IMR-90 (cell line): Measurements from ENCODE around the gene NAA38. TPM values are rescaled to one million over a fixed set of nuclear protein-coding genes. Genes with fewer than 3 reads are reported as not detected.

ENCODE experiments used
- ATAC-seq: fragments of 200-7000 bp; cut with Tn5 transposase; 2 replicates; pipeline ENCODE4 v1.9.1; 2020; ENCODE audit warnings: low read depth, mild to moderate bottlenecking, moderate library complexity
- BruUV-seq: library from RNA; stranded (reverse); fragments of 400-500 nt; replicated peaks from 2 replicates; lab custom pipeline; 2021; lab: Mats Ljungman, UMichigan
- CTCF ChIA-PET: fragments of 300-600 bp; formaldehyde crosslinking; extraction: SDS; loops from one replicate; lab custom pipeline; 2021; ENCODE audit warnings: antibody characterized with exemption; lab: Yijun Ruan, JAX
- POLR2A ChIA-PET: fragments of 300-600 bp; sonication (Branson Sonifier 250); formaldehyde crosslinking; loops from one replicate; lab custom pipeline; 2022; ENCODE audit warnings: antibody characterized with exemption; ENCODE audit not compliant: unreplicated experiment; lab: Charles Lee
- DNase-seq: peaks from one replicate; pipeline ENCODE4 v3.0.0; 2013
- H2AFZ ChIP-seq: replicated peaks from 2 replicates; pipeline ENCODE3; 2013; ENCODE audit warnings: low read length, mild to moderate bottlenecking; ENCODE audit not compliant: poor library complexity
- H2AK5ac ChIP-seq: 2 replicates; pipeline ENCODE4 v1.6.1; 2013; ENCODE audit warnings: low read depth, low read length, inconsistent platforms
- H2AK9ac ChIP-seq: replicated peaks from 2 replicates; pipeline ENCODE3; 2013; ENCODE audit warnings: mild to moderate bottlenecking, low read depth, low read length, moderate library complexity; ENCODE audit not compliant: poor library complexity
- H2BK120ac ChIP-seq: 2 replicates; pipeline ENCODE4 v1.6.1; 2013; ENCODE audit warnings: low read depth, low read length, inconsistent platforms
- H2BK15ac ChIP-seq: 3 replicates; pipeline ENCODE4 v1.6.1; 2013; ENCODE audit warnings: low read depth, low read length, inconsistent platforms
- H2BK20ac ChIP-seq: 2 replicates; pipeline ENCODE4 v1.6.1; 2013; ENCODE audit warnings: low read depth, mild to moderate bottlenecking, inconsistent platforms, low read length, moderate library complexity
- H2BK5ac ChIP-seq: 2 replicates; pipeline ENCODE4 v1.6.1; 2013; ENCODE audit warnings: mild to moderate bottlenecking, low read depth, low read length, inconsistent platforms; ENCODE audit not compliant: poor library complexity, severe bottlenecking
- H3K14ac ChIP-seq: replicated peaks from 2 replicates; pipeline ENCODE4 v1.6.1; 2013; ENCODE audit warnings: low read depth, low read length, inconsistent platforms
- H3K18ac ChIP-seq: 2 replicates; pipeline ENCODE4 v1.6.1; 2013; ENCODE audit warnings: low read depth, low read length, control low read depth
- H3K23ac ChIP-seq: 2 replicates; pipeline ENCODE4 v1.6.1; 2013; ENCODE audit warnings: low read depth, low read length, inconsistent platforms
- H3K27ac ChIP-seq: 2 replicates; pipeline ENCODE4 v1.5.1; 2013; ENCODE audit warnings: mild to moderate bottlenecking, control low read depth, low read length; ENCODE audit not compliant: insufficient read depth
- H3K27me3 ChIP-seq: 2 replicates; pipeline ENCODE4 v1.6.1; 2013; ENCODE audit warnings: low read length; ENCODE audit not compliant: control insufficient read depth, insufficient read depth
- H3K36me3 ChIP-seq: 2 replicates; pipeline ENCODE4 v1.6.1; 2013; ENCODE audit warnings: low read length, mixed read lengths; ENCODE audit not compliant: control insufficient read depth, insufficient read depth
- H3K4ac ChIP-seq: 2 replicates; pipeline ENCODE4 v1.6.1; 2013; ENCODE audit warnings: low read depth, low read length, inconsistent platforms
- H3K4me1 ChIP-seq: 2 replicates; pipeline ENCODE4 v1.6.1; 2013; ENCODE audit warnings: low read length, mixed read lengths; ENCODE audit not compliant: control insufficient read depth, insufficient read depth
- H3K4me2 ChIP-seq: 2 replicates; pipeline ENCODE4 v1.6.1; 2013; ENCODE audit warnings: low read depth, mild to moderate bottlenecking, control low read depth, low read length, moderate library complexity
- H3K4me3 ChIP-seq: 2 replicates; pipeline ENCODE4 v1.5.1; 2013; ENCODE audit warnings: low read depth, mild to moderate bottlenecking, control low read depth, low read length, moderate library complexity; ENCODE audit not compliant: insufficient read depth
- H3K56ac ChIP-seq: 2 replicates; pipeline ENCODE4 v1.6.1; 2013; ENCODE audit warnings: low read length, inconsistent platforms; ENCODE audit not compliant: insufficient read depth; ENCODE audit errors: extremely low read depth
- H3K79me1 ChIP-seq, 2 experiments: 2 replicates each; pipeline ENCODE4 v1.6.1; 2013; ENCODE audit warnings: low read length in 2 of 2, inconsistent platforms in 1 of 2, low read depth in 1 of 2
- H3K9ac ChIP-seq: 2 replicates; pipeline ENCODE4 v1.6.1; 2013; ENCODE audit warnings: low read depth, low read length, control low read depth
- H3K9me1 ChIP-seq: 2 replicates; pipeline ENCODE4 v1.6.1; 2013; ENCODE audit warnings: low read length, inconsistent platforms; ENCODE audit not compliant: insufficient read depth
- H3K9me3 ChIP-seq: 2 replicates; pipeline ENCODE4 v1.6.1; 2013; ENCODE audit warnings: low read length; ENCODE audit not compliant: control insufficient read depth, insufficient read depth
- H4K20me1 ChIP-seq: 2 replicates; pipeline ENCODE4 v1.6.1; 2013; ENCODE audit warnings: low read length, inconsistent platforms; ENCODE audit not compliant: insufficient read depth
- H4K5ac ChIP-seq: 2 replicates; pipeline ENCODE4 v1.6.1; 2013; ENCODE audit warnings: mild to moderate bottlenecking, low read depth, low read length, control low read depth
- H4K8ac ChIP-seq, 2 experiments: 2 replicates each; pipeline ENCODE4 v1.6.1; 2013; ENCODE audit warnings: low read depth in 2 of 2, low read length in 2 of 2, control low read depth in 1 of 2, inconsistent platforms in 1 of 2
- H4K91ac ChIP-seq: 2 replicates; pipeline ENCODE4 v1.6.1; 2013; ENCODE audit warnings: low read depth, low read length, inconsistent platforms; ENCODE audit not compliant: insufficient read depth
- BHLHE40 ChIP-seq: fragments of 150-350 bp; IDR thresholded peaks from 2 replicates; pipeline ENCODE4 v1.6.1; 2016; ENCODE audit warnings: mild to moderate bottlenecking, low read depth, low read length
- FOS ChIP-seq: fragments of 150-350 bp; IDR thresholded peaks from 2 replicates; pipeline ENCODE4 v1.6.1; 2016; ENCODE audit warnings: low read depth, low read length
- NFE2L2 ChIP-seq: fragments of 150-350 bp; IDR thresholded peaks from 2 replicates; pipeline ENCODE4 v1.6.1; 2016; ENCODE audit warnings: low read depth, mild to moderate bottlenecking, low read length
- POLR2A ChIP-seq: IDR thresholded peaks from 2 replicates; pipeline ENCODE4 v1.6.1; 2012; ENCODE audit warnings: mild to moderate bottlenecking, low read depth, low read length
- WGBS, 2 experiments: methylation state at CpG; one replicate each; pipeline versions ENCODE4 v1.1.5 to v1.1.7; 2013; ENCODE audit warnings: missing lambda C conversion rate in 2 of 2; ENCODE audit not compliant: insufficient read length in 1 of 2; ENCODE audit errors: extremely low coverage in 2 of 2; 5-methylcytosine and 5-hydroxymethylcytosine counted together
- dilution Hi-C: fragments of 300-500 bp; cut with HindIII; formaldehyde crosslinking; loops from one replicate; pipeline ENCODE4 v1.14.3; 2018; ENCODE audit warnings: low sequenced_read_pairs; ENCODE audit not compliant: unreplicated experiment
- in situ Hi-C: fragments of 300-500 bp; cut with MboI; formaldehyde crosslinking; loops from 3 replicates; pipeline ENCODE4 v1.14.3; 2019; ENCODE audit warnings: low sequenced_read_pairs, inconsistent platforms, mixed read lengths
- intact Hi-C: fragments of 100-400 bp; cut with micrococcal nuclease; formaldehyde crosslinking; loops from 2 replicates; pipeline ENCODE4 v1.10.0; 2022
- polyA plus RNA-seq, 3 experiments: library from polyadenylated mRNA; depleted of rRNA; stranded (reverse); fragments of >200 nt; gene quantifications; 2 replicates each; pipeline ENCODE4 v1.2.3, GENCODE V29; 2012; ENCODE audit warnings: low replicate concordance in 1 of 3
- total RNA-seq: library from RNA; depleted of rRNA; stranded (reverse); fragments of >200 nt; gene quantifications from 2 replicates; pipeline ENCODE4 v1.2.3, GENCODE V29; 2012
- TF ChIP-seq, protein P1 (sequence below): conservative IDR thresholded peaks from 2 replicates; pipeline ENCODE4 v1.5.1; 2012; ENCODE audit warnings: mild to moderate bottlenecking, low read depth, low read length, improper control_type of control experiment

NAA38 gene
- total and polyA plus RNA-seq, 2 of the 4 experiments (the other 2 are of a cell fraction): 40.7 to 76.8 TPM

DNA sequence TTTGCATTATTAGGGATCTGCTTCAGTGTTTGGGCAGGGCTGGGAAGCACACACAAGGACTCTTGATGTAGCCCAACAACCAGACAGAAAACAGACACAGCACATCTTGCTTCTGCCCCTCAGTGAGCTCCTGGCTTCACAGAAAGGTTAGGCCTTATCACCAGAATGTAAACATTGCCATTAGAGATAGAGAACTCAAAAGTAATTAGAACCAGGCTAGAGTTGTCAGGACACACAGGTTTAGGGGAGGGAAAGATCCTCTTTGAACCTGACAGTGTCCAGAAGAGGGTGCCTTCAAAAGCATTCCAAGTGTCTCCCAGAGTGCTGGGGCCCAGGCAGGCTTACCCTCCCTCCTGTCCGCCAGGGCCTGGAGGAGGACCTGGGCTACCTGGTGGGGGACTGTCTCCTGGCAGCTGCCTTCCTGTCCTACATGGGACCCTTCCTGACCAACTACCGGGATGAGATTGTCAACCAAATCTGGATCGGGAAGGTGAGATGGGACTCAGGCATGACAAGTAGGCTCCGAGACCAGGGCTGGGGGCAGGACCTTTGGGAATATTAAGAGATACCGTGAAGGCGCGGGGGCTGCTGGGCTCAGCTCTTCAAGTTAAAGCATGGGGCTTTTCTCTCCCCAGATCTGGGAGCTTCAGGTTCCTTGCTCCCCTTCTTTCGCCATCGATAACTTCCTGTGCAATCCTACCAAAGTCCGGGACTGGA, 40.3 kb downstream of the NAA38 start:
- H3K4me1 ChIP-seq: no peaks in the 10 kb centered on the region
- in situ Hi-C loops (no loop called here), dilution Hi-C loops (no loop called here), intact Hi-C loops (no loop called here)
- BruUV-seq: no TSS peak
- CTCF ChIA-PET: interaction anchor here (0.7 kb wide), 1 partner anchor 70 kb away, joined by 3 read pairs; no protein-coding TSS in a partner anchor
- H3K36me3 ChIP-seq: no peaks in the 10 kb centered on the region
- TF ChIP-seq, protein P1, sequence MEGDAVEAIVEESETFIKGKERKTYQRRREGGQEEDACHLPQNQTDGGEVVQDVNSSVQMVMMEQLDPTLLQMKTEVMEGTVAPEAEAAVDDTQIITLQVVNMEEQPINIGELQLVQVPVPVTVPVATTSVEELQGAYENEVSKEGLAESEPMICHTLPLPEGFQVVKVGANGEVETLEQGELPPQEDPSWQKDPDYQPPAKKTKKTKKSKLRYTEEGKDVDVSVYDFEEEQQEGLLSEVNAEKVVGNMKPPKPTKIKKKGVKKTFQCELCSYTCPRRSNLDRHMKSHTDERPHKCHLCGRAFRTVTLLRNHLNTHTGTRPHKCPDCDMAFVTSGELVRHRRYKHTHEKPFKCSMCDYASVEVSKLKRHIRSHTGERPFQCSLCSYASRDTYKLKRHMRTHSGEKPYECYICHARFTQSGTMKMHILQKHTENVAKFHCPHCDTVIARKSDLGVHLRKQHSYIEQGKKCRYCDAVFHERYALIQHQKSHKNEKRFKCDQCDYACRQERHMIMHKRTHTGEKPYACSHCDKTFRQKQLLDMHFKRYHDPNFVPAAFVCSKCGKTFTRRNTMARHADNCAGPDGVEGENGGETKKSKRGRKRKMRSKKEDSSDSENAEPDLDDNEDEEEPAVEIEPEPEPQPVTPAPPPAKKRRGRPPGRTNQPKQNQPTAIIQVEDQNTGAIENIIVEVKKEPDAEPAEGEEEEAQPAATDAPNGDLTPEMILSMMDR: no peak
- TF ChIP-seq FOS (no peak), BHLHE40 (no peak), POLR2A (no peak), NFE2L2 (no peak)
- H3K4me2 ChIP-seq: no peak overlapping the region
- no peak overlapping the region for H3K18ac ChIP-seq
- H2AFZ ChIP-seq: no peak overlapping the region
- no peaks in the 10 kb centered on the region for H3K9me3 ChIP-seq
- H2BK5ac ChIP-seq: no peak overlapping the region
- no peak overlapping the region for H3K4me3 ChIP-seq
- no peak overlapping the region for H4K91ac ChIP-seq
- no peak overlapping the region for H2BK120ac ChIP-seq
- DNase-seq (no peak), ATAC-seq (no peak)
- H4K8ac ChIP-seq: no peak overlapping the region
- H2AK5ac ChIP-seq: no peak overlapping the region
- no peak overlapping the region for H2BK15ac ChIP-seq
- no peak overlapping the region for H4K5ac ChIP-seq
- no peak overlapping the region for H3K56ac ChIP-seq
- H4K20me1 ChIP-seq: no peaks in the 10 kb centered on the region; the same call in 1 of the 2 replicates
- no peak overlapping the region for H3K14ac ChIP-seq
- no peak overlapping the region for H2AK9ac ChIP-seq
- no peak overlapping the region for H2BK20ac ChIP-seq
- H3K27ac ChIP-seq: no peak overlapping the region
- no peaks in the 10 kb centered on the region for H3K9me1 ChIP-seq
- POLR2A ChIA-PET: no interaction called here
- no peak overlapping the region for H3K9ac ChIP-seq
- H3K27me3 ChIP-seq: peaks cover 49% of the 10 kb centered on the region
- H3K79me1 ChIP-seq: no peaks in the 10 kb centered on the region
- no peak overlapping the region for H3K23ac ChIP-seq
- 50% methylated on average over 4 of the region's 10 CpGs; no CpG with 5 or more reads in 1 of the 2 experiments for WGBS, 2 experiments
- no peak overlapping the region for H3K4ac ChIP-seq
